GM21447 (cell line): ENCODE results near the gene PACC1.

ENCODE experiments used
- ATAC-seq: cut with Tn5 transposase; IDR thresholded peaks from one replicate; pipeline ENCODE4 v1.9.1; 2021; ENCODE audit not compliant: unreplicated experiment

Gene PACC1

DNA sequence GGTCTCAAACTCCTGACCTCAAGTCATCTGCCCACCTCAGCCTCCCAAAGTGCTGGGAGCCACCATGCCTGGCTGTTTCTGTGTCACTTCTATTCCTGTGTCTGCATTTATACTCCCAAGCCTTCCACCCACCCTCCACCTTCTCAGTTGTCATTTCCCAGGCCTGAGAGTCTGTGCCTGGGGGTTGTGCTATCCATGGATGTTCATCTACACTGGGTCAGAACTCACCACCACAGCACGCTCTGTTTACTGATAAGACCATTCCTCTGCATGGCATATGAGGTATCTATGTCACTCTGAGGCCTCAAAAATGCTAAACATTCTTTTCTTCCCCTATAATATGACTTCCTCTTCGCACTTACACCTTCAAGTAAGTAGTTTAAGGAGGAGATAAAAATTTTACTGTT lies 24.1 kb upstream of the PACC1 start:
- no peak for ATAC-seq

DNA sequence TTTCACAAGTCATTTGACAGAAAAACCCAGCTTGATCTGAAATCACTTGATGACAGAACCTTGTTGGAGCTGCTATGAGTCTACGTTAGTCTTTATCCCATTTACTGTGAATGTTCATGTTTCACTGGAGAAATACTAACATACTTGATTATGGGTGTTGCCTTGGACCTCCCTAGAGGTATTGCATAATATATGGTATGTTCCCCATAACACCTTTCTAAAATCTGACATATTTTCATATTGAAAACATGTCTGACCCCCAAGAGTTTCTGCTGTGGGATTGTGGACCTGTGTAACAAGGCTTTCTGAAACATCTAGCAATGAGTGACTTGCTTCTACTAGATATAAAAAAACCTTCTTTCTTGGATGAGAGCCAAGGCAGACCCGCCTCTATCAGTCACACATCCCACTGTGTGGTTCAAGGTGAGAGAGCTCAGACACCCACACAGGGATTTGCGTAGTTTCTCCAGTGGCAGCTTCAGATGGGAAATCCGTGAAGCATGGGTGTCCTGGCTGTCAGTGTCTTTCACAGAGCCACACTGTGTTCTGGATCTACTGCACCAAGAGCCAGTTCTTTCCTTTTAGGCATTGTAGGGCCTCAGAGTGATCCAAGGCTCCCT lies 22.6 kb upstream of the PACC1 start:
- ATAC-seq = no peak

DNA sequence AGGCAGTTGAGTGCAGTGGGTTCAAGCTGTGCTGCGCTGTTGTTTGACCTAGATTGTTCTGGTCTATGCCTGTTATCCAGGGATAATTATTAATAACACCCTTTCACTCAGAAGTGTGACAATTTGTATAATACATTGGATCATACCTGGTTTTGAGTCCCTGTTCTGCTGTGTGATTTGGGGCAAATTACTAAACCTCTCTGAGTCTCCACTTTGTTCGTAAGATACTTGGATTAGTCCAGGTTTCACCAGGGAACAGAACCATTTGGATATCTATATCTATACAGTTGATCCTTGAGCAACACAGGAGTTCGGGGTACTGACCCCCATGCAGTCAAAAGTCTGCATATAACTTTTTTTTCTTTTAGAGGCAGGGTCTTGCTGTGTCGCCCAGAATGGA lies 20.3 kb upstream of the PACC1 start:
- ATAC-seq = no peak

DNA sequence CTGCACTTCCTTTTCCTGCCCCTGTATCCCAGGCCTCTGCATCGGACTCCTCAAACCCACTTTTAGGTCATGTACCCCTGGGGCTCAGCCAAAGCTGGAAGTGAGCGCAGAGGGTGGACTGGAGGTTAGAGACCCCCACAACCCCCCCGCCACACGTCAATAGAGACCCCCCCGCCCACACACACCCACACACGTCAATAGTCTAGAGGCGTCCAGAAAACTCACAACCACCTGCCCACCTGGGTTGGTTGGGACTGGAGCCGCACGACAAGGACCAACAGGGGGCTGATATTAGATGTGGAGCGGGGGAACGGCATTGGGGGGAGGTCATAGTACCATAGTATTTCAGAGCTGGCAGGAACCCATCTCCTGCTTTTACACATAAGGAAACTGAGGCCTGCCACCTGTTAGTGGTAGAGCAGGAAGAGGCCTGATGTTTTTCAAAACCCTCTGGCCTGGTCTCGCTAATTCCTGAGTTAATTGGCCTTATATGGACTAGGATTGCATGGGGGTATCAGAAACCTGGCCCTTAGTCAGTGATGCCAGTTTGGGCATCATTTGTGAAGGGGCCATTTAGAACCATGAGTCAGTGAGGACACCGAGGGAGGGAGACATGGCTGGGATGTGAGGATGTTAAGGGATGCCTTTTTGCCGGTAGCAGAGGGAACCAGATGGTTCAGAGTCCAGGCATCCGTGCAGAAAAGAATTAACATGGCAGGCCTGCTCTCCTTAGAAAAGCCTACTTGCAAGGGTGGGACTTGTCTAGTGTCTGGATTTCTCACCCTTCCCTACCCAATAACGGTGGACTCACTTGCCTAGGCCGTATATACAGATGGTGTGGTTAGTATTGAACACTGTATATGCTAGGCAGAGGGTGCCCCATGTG lies 19.1 kb upstream of the PACC1 start:
- ATAC-seq = no peak

DNA sequence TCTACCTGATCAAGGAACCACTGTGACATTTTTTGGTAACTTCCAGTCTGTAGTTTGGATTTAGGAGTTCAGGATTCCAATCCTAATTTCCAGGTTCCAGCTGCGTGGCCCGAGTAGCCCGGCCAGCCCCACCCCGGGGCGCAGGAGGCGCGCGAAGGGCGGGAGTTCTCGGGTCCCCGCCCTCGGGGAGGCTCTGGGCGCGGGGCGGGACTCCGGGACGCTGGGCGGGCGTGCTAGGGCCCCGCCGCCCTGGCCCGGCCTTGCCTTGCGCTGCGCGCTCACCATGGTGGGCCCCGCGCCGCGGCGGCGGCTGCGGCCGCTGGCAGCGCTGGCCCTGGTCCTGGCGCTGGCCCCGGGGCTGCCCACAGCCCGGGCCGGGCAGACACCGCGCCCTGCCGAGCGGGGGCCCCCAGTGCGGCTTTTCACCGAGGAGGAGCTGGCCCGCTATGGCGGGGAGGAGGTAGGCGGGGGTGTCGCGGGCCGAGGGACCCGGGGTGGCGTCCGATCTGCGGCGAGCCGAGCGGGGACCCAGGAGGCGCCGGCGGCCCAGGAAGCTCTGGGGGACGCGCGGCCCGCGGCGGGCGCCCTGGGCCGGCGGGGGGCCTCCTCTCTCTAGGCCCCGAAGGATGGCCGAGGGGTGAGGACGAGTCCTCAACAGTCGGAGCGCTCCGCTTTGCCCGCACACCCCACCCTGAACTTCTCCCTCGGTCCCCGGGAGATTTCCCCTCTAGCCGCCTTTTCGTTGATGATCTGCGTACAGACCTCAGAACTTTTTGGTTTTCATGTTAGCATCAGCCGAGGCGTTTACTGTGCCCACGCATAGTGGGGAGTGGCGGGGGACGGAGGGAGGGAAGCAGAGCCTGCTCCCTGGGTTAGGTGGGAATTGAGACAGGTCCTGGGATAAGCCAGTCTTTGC lies 18.2 kb upstream of the PACC1 start, which contains the start of gene NENF:
TSS of gene NENF (plus strand) at position 260 of the 916 bp plus-strand sequence. CDS start at position 284, 24 bp downstream.
- ATAC-seq = peak; percentile 97

DNA sequence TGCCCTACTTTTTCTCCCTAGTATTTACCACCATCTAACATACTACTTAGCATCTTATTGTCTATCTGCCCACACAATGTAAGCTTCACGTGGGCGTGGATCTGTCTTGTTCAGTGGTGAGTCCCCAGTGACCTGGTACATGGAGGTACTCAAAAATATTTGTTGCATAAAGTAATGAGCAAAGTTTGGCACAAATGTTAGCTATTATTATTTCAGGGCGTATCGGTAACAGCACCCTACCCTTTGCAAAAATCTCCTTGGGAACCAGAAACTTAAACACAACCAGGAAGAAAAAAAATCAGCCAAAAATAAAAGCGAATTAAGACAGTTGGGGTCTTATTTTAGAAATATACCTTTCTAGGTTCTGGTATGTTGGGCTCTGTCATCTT lies 17.6 kb upstream of the PACC1 start:
- no peak for ATAC-seq

DNA sequence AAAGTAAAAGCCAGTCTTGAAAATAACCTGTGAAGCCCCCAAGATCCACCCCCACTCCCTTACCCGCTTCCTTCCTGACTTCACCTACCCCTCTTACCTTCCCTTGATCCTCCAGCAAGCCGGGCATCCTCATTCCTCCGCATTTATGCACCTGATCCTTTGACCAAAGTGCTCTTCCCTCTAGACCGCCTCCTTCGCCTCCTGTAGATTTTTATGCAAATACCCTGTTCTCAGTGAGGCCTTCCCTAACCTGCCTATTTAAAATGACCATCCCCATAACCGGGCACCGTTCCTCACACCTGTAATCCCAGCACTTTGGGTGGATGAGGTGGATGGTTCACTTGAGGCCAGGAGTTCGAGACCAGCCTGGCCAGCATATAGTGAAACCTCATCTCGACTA lies 17.0 kb upstream of the PACC1 start:
- ATAC-seq = no peak

DNA sequence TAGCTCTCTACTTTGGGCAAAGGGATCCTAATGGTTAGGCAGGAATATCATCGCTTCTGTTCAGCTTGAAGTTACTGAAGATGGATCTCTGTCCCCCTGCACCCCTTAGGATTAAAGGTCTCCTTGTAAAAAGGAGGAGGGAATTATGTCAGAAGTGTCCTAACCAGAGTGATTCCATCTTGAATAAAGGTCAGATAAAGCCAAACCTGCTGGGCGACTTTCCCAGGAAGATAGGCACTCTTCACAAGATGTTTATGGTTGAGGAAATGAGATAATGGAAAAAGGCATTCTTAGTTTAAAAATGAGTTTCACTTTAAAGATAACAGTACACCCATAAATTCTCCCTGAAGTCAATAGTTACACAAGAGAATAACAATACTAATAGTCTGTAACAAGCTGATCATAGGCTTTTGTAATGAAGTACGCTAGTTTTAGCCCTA lies 16.3 kb upstream of the PACC1 start:
- no peak for ATAC-seq

DNA sequence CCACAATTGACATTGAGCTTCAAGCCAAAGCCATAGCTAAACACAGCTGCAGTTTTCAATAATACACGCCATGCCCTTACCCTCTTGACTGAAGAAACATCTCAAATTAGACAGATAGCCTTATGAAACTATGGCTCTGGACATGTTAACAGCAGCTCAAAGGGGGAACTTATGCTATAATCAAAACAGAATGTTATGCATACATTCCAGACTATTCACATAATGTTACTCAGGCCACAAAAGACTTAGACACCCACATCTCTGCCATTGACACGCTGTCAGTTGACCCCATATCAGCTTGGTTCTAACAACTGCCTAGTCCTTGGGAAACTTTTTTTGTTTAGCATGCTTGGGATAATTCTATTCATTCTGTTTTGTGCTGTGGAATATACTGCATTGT lies 15.7 kb upstream of the PACC1 start:
- no peak for ATAC-seq

DNA sequence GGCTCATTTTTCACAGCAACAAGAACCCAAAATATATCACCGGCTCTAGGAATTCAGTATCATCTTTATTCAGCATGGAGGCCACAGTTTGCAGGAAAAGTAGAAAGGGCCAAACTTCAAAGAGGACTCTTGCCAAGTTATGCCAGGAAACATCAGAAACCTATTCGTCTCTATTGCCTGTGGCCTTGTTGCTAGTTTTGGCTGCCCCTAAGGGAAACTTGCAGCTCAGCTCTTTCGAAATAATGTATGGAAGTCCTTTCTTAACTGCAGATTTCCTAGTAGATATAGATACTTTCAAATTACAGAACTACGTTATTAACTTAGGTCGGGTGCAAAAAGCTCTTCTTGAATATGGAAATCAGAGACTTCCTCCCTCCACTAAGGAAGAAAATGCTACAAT lies 13.8 kb upstream of the PACC1 start:
- ATAC-seq = no peak

DNA sequence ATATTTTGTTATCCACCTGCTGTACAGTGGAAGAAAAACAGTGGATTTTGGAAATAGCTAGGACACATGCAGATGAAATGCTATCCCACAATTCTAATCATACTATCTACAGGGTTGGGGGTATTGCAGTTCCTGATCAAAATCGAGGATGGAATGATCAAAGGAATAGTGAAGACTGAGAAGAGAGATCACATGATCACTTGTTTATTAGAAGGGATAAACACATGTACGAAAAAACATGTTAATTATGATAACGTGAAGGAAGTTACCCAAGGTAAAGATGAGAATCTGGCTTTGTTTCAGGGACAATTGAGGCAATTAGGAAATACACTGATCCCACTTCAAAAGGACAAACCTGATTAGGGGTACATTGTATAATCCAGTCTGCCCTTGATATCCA lies 9.2 kb upstream of the PACC1 start:
- no peak for ATAC-seq

DNA sequence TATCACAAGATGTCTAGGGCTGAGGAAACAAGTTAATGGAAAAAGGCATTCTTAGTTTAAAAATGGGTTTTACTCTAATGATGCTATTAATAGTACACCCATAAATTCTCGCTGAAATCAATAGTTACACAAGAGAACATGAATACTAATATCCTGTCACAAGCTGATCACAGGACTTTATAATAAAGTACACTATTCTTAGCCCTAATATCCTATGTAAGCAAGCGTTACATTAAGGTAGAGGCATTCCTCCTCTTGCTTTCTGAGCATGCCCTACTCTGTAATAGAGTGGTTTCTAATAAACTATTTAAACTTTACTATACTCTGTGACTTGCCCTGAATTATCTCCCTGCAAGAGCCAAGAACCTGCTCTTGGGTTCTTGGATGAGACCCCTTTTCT lies 6.5 kb upstream of the PACC1 start:
- ATAC-seq = no peak

DNA sequence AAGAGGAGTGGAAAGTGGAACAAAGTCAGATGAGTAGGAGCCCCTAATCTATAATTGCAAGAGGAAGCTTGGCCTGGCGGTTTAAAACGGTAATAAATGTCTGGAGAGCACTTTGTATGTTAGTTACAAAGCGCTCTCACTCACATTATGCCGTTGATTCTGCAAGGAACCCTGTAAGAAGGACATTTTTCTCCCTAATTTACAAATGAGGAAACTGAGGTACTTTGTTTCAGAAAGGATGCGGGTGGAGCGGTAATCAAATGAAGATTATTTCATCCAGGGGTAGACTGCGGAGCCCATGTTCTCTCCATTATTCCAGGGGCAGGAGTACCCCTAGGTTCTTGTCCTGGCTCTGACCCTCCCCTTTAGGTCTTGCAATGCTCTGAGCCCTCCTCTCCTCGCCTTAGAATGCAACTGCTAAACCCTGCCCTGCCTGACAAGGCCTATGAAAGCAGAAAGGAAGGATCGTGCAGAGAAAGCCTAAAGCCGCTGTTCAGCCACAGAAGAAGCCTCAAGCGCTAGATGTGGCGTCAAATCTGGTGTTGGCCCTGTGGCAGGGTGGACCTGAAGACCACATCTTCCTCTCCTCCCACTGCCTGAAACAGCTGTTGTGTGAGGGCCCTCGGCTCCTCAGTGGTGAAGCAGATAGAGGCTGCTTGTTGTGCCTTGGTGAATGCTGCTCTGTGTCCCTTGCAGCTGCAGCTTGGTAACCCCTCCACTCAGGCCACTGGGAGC lies 588 bp upstream of the PACC1 start:
- ATAC-seq = no peak

DNA sequence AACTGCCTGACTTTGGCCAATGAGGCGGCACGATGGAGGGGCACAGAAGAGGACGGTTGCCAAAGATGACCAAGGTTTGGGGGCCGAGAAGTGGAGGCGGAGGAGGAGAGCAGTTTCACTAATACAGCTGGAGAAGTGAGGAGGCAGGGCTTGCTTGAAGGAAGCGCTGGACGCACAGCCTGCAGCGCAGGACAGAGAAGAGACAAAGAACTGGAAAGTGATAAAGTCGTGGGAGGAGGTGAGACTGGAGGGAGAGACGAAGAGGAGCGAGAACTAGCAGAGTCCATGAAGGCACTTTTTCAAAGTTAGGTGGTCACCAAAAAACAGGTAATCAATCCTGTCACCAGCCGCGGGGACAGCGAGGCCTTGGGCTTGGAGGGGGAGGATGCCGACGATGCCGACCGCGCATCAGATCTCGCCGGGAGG lies 771 bp downstream of the PACC1 start:
- ATAC-seq = peak; percentile 20

DNA sequence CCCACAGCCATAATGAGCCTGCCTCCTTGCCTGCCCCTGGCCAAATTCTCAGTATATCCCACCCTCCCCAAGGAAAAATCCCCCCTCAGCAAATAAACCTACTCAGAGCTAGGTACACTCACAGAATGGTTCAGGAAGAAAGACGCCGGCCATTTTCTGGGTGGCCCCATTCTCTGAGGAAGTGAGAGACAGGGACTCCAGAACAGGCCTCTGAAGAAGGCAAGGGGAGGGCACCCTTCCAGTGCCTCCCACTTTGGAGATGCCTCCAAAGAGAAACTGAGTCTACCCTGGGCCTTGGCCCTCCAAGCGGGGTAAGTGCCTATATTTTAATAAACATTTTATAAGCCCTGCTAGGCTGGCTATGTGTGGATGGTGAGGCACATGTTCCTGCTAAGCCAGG lies 2.3 kb downstream of the PACC1 start:
- ATAC-seq = no peak

DNA sequence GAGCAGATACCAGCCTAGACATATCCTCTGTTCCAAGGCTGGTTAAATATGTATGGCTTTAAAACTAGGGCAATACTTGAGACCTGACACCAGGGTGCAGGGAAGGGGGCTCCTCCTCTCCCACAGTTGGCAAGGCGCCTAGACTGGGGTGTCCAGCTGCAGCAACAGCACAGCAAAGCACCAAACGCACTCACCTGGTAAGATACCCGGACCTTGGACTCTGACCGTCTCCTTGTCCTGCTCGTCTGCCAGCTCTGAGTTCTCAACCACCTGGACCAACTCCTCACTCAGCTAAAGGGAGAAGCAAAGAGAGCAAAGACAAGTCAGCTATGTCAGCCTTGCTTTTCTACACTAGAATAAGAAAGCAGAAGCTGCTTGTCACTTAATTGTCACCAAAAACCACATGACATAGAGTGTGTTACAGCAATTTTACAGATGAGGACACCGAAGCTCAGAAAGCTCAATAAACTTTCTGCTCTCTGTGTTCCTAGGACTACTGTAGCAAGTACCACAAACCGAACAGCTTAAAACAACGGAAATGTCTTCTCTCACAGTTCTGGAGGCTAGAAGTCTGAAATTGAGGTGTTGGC lies 4.4 kb downstream of the PACC1 start:
- ATAC-seq = no peak

DNA sequence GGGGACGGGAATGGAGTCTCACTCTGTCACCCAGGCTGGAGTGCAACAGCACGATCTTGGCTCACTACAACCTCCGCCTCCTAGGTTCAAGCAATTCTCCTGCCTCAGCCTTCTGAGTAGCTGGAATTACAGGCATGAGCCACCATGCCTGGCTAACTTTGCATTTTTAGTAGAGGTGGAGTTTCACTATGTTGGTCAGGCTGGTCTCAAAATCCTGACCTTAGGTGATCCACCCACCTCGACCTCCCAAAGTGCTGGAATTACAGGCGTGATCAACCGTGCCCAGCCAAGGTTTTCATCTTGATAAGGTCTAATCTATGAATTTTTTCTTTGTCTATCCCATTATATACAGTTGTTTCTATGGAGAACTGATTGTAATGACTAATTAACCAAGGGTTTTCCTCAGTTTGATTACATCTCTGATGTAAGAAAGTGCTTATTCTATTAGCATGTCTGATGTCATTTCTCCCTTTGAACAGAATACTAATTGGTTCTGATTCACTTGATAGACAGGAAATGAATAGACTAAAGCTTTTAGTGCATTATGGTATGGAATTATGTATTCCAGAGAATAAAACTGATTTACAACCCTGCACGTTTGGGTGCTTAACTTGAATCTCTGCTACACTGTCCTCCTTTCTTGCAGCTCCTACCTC lies 11.9 kb downstream of the PACC1 start:
- ATAC-seq = no peak

DNA sequence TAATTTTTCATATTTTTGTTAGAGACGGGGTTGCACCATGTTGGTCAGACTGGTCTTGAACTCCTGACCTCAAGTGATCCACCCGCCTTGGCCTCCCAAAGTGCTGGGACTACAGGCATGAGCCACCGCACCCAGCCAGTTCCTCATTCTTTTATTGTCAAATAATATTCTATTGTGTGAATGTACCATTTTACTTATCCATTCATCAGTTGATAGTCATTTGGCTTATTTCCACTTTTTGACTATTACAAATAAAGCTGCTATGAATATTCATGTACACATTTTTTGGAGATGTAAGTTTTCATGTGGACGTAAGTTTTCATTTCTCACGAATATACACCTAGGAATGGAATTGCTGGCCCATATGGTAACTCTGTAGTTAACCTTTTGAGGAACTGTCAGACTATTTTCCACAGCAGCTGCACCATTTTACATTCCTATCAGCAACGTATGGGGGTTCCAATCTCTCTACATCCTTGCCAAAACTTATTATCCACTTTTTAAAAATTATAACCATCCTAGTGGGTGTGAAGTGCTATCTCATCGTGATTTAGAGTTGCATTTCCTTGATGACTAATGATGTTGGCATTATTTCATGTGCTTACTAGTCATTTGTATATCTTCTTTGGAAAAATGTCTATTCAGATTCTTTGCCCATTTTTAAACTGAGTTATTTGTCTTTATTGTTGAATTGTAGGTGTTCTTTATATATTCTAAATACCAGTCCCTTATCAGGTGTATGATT lies 12.7 kb downstream of the PACC1 start:
- no peak for ATAC-seq

DNA sequence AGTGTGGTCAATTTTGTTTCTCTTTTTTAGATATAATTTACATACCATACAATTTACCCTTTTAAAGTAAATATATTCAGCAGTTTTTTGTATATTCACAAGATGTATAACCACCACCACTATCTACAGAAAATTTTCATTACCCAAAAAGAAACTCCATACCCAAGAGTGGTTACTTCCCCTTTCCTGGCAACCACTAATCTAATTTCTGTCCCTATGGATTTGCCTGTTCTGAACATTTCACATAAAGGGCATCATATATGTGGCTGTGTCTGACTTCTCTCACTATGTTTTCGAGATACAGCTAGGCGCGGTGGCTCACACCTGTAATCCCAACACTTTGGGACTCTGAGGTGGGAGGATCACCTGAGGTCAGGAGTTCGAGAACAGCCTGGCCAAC lies 13.6 kb downstream of the PACC1 start:
- no peak for ATAC-seq
